Activated CD8-positive, alpha-beta memory T cell treated with anti-CD3 and anti-CD28 coated beads, Interleukin-2, amount 10 ng/mL, durations not matched to agents 7 days and 5 days (primary cell): ENCODE measurements around the gene GPR155. TPM values are rescaled to one million over a fixed set of nuclear protein-coding genes. Genes with fewer than 3 reads are reported as not detected.

Experiments
- total RNA-seq, 2 experiments: library from RNA; stranded (reverse); gene quantifications; one replicate each; pipeline ENCODE4 v1.2.3, GENCODE V29; 2021

Gene GPR155
- total RNA-seq, 2 experiments from 2014 or later, result 7.1 to 13.5 TPM

Other genes starting within 250 kb of the GPR155 start
- gene OLA1, start 238.5 kb downstream of the GPR155 start, total RNA-seq, result 10 to 100 TPM; 64.3 to 83.1 TPM
- not detected for gene SP9, start 152.1 kb downstream of the GPR155 start, total RNA-seq
- 10 to 100 TPM; 16.9 to 20.9 TPM for gene SCRN3, start 91.3 kb downstream of the GPR155 start, total RNA-seq
- 100 to 1,000 TPM; 465 to 588 TPM for gene WIPF1, start 110.8 kb upstream of the GPR155 start, total RNA-seq